T-helper 2 cell treated with Interferon-gamma antibody and Interleukin-4, amounts not matched to agents 5 μg/mL and 100 μg/mL, for 36 hours (primary cell): ENCODE measurements around the gene AIF1L.

Experiments
- DNase-seq: peaks from one replicate; pipeline ENCODE4 v3.0.0; 2021; ENCODE audit warnings: low spot score
- H3K27ac Mint-ChIP-seq: one replicate; pipeline ENCODE4 v1.8.0; 2021; ENCODE audit warnings: mild to moderate bottlenecking, mixed read lengths
- H3K27me3 Mint-ChIP-seq: one replicate; pipeline ENCODE4 v1.8.0; 2021; ENCODE audit warnings: low read depth, mixed read lengths
- H3K36me3 Mint-ChIP-seq: one replicate; pipeline ENCODE4 v1.8.0; 2021; ENCODE audit warnings: low read depth, mixed read lengths
- H3K4me1 Mint-ChIP-seq: one replicate; pipeline ENCODE4 v1.8.0; 2021; ENCODE audit warnings: low read depth, mixed read lengths
- H3K4me3 Mint-ChIP-seq: one replicate; pipeline ENCODE4 v1.8.0; 2022; ENCODE audit warnings: mild to moderate bottlenecking, moderate library complexity, mixed read lengths
- H3K9me3 Mint-ChIP-seq: one replicate; pipeline ENCODE4 v1.8.0; 2021; ENCODE audit warnings: mixed read lengths

Gene AIF1L

GRCh38 chr9:131087354-131087893 is 8.9 kb upstream of the AIF1L start:
- Mint-ChIP-seq H3K4me3 (no peak overlapping the region), H3K27me3 (no peaks in the 10 kb centered on the region), H3K4me1 (no peaks in the 10 kb centered on the region), H3K36me3 (no peaks in the 10 kb centered on the region), H3K9me3 (no peaks in the 10 kb centered on the region), H3K27ac (no peak overlapping the region)
- DNase-seq: no peak

DNA sequence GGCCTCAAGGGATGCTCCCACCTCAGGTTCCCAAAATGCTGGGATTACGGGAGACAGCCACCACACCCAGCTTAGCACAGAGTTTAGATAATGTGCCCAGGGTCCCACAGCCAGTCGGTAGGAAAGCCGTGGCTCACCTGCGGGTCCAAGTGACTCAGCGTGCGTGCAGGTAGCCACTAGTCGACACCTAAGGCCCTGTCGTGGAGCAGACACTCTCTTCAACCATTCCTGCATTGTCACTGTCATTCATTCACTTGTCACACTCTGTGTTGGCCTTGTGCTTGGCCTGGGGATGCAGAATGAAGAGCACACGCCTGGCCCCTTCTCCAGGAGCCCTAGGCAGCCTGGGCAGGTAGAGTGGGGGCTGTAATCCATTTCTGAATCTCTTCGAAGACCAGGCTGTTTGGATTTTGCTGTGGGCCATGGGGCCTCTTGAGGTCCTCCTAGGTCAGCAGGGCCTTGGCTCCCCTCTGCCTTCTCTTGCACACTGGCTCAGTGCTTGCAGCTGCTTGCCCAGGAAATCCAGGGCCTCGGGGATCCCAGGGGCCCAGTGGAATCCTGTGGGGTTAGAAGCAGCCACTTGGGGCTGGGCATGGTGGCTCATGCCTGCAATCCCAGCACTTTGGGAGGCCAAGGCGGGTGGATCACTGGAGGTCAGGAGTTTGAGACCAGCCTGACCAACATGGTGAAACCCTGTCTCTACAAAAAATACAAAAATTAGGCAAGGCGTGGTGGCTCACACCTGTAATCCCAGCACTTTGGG is 6.1 kb upstream of the AIF1L start:
- Mint-ChIP-seq H3K9me3 (no peaks in the 10 kb centered on the region), H3K27ac (no peak overlapping the region), H3K36me3 (no peaks in the 10 kb centered on the region), H3K4me1 (no peaks in the 10 kb centered on the region), H3K27me3 (peaks cover 10% of the 10 kb centered on the region), H3K4me3 (no peak overlapping the region)
- DNase-seq: no peak

DNA sequence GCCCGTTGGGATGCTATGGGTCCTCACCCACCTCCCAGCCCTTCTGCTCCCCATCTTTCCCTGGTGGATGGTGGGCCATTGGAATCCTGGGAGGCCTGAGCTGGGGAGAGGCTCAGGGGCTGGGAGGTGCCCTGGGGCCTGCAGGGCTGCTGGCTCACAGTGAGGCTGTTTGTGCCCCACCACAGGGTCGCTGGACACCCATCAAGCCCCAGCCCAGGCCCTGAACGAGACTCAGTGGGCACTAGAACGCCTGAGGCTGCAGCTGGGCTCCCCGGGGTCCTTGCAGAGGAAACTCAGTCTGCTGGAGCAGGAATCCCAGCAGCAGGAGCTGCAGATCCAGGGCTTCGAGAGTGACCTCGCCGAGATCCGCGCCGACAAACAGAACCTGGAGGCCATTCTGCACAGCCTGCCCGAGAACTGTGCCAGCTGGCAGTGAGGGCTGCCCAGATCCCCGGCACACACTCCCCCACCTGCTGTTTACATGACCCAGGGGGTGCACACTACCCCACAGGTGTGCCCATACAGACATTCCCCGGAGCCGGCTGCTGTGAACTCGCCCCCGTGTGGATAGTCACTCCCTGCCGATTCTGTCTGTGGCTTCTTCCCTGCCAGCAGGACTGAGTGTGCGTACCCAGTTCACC is 4.9 kb upstream of the AIF1L start:
- Mint-ChIP-seq H3K4me1 (no peaks in the 10 kb centered on the region), H3K4me3 (no peak overlapping the region), H3K9me3 (no peaks in the 10 kb centered on the region), H3K36me3 (no peaks in the 10 kb centered on the region), H3K27me3 (peaks cover 20% of the 10 kb centered on the region), H3K27ac (no peak overlapping the region)
- no peak for DNase-seq

DNA sequence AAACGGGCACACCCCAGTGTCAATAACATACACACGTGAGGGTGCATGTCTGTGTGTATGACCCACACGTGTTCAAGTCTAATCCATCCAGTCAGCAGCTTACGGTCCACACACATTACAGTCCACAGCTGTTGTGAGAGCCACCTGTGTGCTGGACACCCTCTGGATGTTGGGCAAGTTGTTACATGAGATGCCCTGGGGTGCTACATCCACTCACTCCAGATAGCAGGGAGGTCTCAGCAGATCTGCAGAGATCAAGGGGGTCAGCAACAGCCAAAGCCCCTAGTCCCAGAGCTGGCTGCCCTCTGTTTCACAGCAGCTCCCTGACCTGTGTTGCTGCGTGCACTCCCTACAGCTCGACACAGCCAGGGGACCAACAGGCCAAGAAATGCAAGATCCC is 4.3 kb upstream of the AIF1L start:
- no peak overlapping the region for H3K4me3 Mint-ChIP-seq
- H3K4me1 Mint-ChIP-seq: no peaks in the 10 kb centered on the region
- no peaks in the 10 kb centered on the region for H3K9me3 Mint-ChIP-seq
- peaks cover 22% of the 10 kb centered on the region for H3K27me3 Mint-ChIP-seq
- H3K36me3 Mint-ChIP-seq: no peaks in the 10 kb centered on the region
- no peak overlapping the region for H3K27ac Mint-ChIP-seq
- DNase-seq: no peak

- Mint-ChIP-seq H3K4me1 (no peaks in the 10 kb centered on the region), H3K27me3 (peaks cover 30% of the 10 kb centered on the region), H3K36me3 (no peaks in the 10 kb centered on the region), H3K9me3 (no peaks in the 10 kb centered on the region), H3K27ac (no peak overlapping the region), H3K4me3 (no peak overlapping the region)
- no peak for DNase-seq
These were observed 3.5 kb upstream of the AIF1L start for GRCh38 chr9:131092548-131093440.

DNA sequence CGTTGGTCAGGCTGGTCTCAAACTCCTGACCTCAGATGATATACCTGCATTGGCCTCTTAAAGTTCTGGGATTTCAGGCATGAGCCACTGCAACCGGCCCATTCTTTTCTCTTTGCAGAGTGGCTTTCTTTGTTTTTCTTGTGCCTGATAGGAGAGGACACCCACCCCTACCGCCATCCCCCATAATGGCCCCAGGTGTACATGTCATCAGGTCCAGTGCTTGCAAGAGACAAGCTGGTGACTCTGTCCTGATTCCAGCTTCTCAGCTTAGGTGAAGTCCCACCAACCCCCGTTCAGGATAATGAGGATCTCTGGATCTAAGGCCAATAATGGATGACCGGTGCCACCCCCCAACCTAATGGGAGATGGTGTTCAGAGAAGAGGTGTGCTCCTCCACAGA is 2.3 kb upstream of the AIF1L start:
- Mint-ChIP-seq H3K36me3 (no peaks in the 10 kb centered on the region), H3K27me3 (peaks cover 34% of the 10 kb centered on the region), H3K27ac (no peak overlapping the region), H3K9me3 (no peaks in the 10 kb centered on the region), H3K4me1 (no peaks in the 10 kb centered on the region), H3K4me3 (no peak overlapping the region)
- DNase-seq: no peak

- no peak for DNase-seq
- Mint-ChIP-seq H3K4me1 (no peaks in the 10 kb centered on the region), H3K36me3 (no peaks in the 10 kb centered on the region), H3K27ac (no peak overlapping the region), H3K9me3 (no peaks in the 10 kb centered on the region), H3K4me3 (no peak overlapping the region), H3K27me3 (peaks cover 34% of the 10 kb centered on the region)
These were observed 1.7 kb upstream of the AIF1L start for GRCh38 chr9:131094622-131095021.

- Mint-ChIP-seq H3K4me3 (peak overlapping the region; percentile 53), H3K27ac (no peak overlapping the region)
These were observed 564 bp upstream of the AIF1L start for GRCh38 chr9:131095666-131096268.

DNA sequence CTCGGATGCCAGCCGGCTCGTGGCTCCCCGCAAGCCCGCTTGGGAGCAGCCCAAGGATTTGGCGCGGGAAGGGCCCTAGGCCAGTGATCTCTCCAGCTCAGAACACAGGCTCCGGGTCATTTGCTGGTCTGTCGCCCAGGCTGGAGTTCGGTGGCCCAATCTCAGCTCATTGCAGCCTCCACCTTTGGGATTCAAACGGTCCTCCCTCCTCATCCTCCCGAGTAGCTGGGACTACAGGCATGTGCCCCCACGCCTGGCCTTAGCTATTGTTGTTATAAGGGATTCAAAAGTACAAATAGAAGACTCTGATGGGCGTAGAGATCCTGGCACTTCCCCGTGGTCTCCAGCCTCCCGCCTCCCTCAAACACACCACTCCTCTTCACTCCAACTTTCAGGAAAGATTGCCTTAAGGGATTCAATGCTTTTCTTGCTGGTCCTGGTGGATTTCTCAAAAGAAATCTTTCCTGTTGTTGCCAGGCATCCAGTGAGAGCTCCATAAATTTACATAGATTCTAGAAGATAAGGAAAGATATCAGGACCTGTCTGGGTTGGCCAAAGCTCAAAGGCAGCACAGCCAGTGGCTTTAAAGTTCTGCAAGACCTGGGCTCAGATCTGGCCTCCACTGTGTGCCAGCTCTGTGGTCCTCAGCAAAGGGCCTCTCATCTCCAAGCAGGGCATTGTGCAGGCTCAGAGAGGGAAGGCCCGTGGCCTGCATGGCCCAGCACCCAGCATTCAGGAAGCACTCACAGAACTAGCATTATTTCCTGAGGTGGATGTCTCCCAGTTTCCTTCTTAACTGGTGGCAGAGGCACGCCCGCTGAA is 1.0 kb downstream of the AIF1L start:
- no peak for DNase-seq
- peak overlapping the region; percentile 25 for H3K4me3 Mint-ChIP-seq
- H3K9me3 Mint-ChIP-seq: no peaks in the 10 kb centered on the region
- H3K4me1 Mint-ChIP-seq: no peaks in the 10 kb centered on the region
- H3K36me3 Mint-ChIP-seq: no peaks in the 10 kb centered on the region
- peaks cover 34% of the 10 kb centered on the region for H3K27me3 Mint-ChIP-seq
- no peak overlapping the region for H3K27ac Mint-ChIP-seq

More at GRCh38 chr9:131095666-131096268, 564 bp upstream of the AIF1L start:
- Mint-ChIP-seq H3K36me3 (no peaks in the 10 kb centered on the region), H3K9me3 (no peaks in the 10 kb centered on the region), H3K27me3 (peaks cover 34% of the 10 kb centered on the region), H3K4me1 (no peaks in the 10 kb centered on the region)
- no peak for DNase-seq

DNA sequence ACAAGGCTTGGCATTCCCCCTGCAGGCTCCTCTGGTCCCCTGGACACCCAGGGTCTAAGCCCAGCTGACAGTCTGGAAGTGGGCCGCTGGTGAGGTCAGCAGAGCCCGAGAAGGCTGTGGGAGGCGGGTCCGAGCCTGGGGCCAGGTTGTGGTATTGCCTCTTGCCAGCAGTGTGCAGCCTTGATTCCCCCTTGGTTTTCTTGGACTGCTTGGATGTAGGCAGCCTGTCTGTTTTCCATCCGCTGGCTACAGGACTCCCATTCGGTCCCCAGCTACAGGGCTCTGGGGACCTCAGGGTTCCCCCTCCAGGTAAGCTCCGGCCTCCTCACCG is 1.6 kb downstream of the AIF1L start:
- no peak overlapping the region for H3K27ac Mint-ChIP-seq
- no peaks in the 10 kb centered on the region for H3K9me3 Mint-ChIP-seq
- peaks cover 34% of the 10 kb centered on the region for H3K27me3 Mint-ChIP-seq
- no peaks in the 10 kb centered on the region for H3K36me3 Mint-ChIP-seq
- no peak overlapping the region for H3K4me3 Mint-ChIP-seq
- no peaks in the 10 kb centered on the region for H3K4me1 Mint-ChIP-seq
- no peak for DNase-seq

GRCh38 chr9:131098391-131099101 is 2.2 kb downstream of the AIF1L start:
- no peaks in the 10 kb centered on the region for H3K9me3 Mint-ChIP-seq
- no peaks in the 10 kb centered on the region for H3K36me3 Mint-ChIP-seq
- no peaks in the 10 kb centered on the region for H3K4me1 Mint-ChIP-seq
- H3K27ac Mint-ChIP-seq: no peak overlapping the region
- peaks cover 34% of the 10 kb centered on the region for H3K27me3 Mint-ChIP-seq
- DNase-seq: no peak
- H3K4me3 Mint-ChIP-seq: no peak overlapping the region

GRCh38 chr9:131099102-131099606 is 2.8 kb downstream of the AIF1L start:
- H3K27me3 Mint-ChIP-seq: peaks cover 33% of the 10 kb centered on the region
- H3K9me3 Mint-ChIP-seq: no peaks in the 10 kb centered on the region
- no peaks in the 10 kb centered on the region for H3K36me3 Mint-ChIP-seq
- no peak for DNase-seq
- no peak overlapping the region for H3K27ac Mint-ChIP-seq
- no peaks in the 10 kb centered on the region for H3K4me1 Mint-ChIP-seq
- H3K4me3 Mint-ChIP-seq: no peak overlapping the region
